ENCODE results near the gene PRDX5.

Gene PRDX5

GRCh38 chr11:64303109-64304031 is 14.6 kb upstream of the PRDX5 start:
- H3K4me3 ChIP-seq (ENCODE audit: low read depth, low read length, poor library complexity, severe bottlenecking): peak overlapping the region; percentile 77
- peaks cover 9% of the 10 kb centered on the region; the same call in 1 of the 2 replicates for H3K36me3 ChIP-seq (ENCODE audit: insufficient read depth, low read length)
- H2AFZ ChIP-seq (ENCODE audit: low read length): no peak overlapping the region
- peaks cover 10% of the 10 kb centered on the region for H3K79me2 ChIP-seq (ENCODE audit: insufficient read depth, low read length)
- H3K9me3 ChIP-seq (ENCODE audit: low read length): no peaks in the 10 kb centered on the region
- no peak overlapping the region; the same call in 1 of the 2 replicates for H3K9ac ChIP-seq (ENCODE audit: low read length)
- peaks cover 27% of the 10 kb centered on the region for H3K4me1 ChIP-seq (ENCODE audit: insufficient read depth, low read length, severe bottlenecking)
- H3K4me2 ChIP-seq (ENCODE audit: low read length): peak overlapping the region; percentile 82
- no peaks in the 10 kb centered on the region for H4K20me1 ChIP-seq (ENCODE audit: insufficient read depth, low read length)
- TF ChIP-seq EZH2 (IDR thresholded peaks at IDR 0.05; ENCODE audit: borderline replicate concordance, low read length) (no peak), CTCF (IDR thresholded peaks at IDR 0.05; ENCODE audit: low read length) (no peak)
- H3K9me2 ChIP-seq (ENCODE audit: low read depth, low read length): no peaks in the 10 kb centered on the region
- H3F3A ChIP-seq (ENCODE audit: insufficient read depth, low read length): no peaks in the 10 kb centered on the region
- no peaks in the 10 kb centered on the region; the same call in 1 of the 2 replicates for H3K27me3 ChIP-seq (ENCODE audit: insufficient read depth, low read length)
- no peak overlapping the region for H3K27ac ChIP-seq (ENCODE audit: low read depth, low read length, poor library complexity, severe bottlenecking)

GRCh38 chr11:64304032-64304315 is 13.9 kb upstream of the PRDX5 start:
- no peak overlapping the region for H3K27ac ChIP-seq (ENCODE audit: low read depth, low read length, poor library complexity, severe bottlenecking)
- peaks cover 10% of the 10 kb centered on the region for H3K79me2 ChIP-seq (ENCODE audit: insufficient read depth, low read length)
- no peaks in the 10 kb centered on the region for H4K20me1 ChIP-seq (ENCODE audit: insufficient read depth, low read length)
- peaks cover 9% of the 10 kb centered on the region; the same call in 1 of the 2 replicates for H3K36me3 ChIP-seq (ENCODE audit: insufficient read depth, low read length)
- no peaks in the 10 kb centered on the region for H3K9me2 ChIP-seq (ENCODE audit: low read depth, low read length)
- H2AFZ ChIP-seq (ENCODE audit: low read length): no peak overlapping the region
- peak overlapping the region; percentile 82 for H3K4me2 ChIP-seq (ENCODE audit: low read length)
- TF ChIP-seq EZH2 (IDR thresholded peaks at IDR 0.05; ENCODE audit: borderline replicate concordance, low read length): no peak
- no peak for TF ChIP-seq CTCF (IDR thresholded peaks at IDR 0.05; ENCODE audit: low read length)
- peak overlapping the region; percentile 95; the same call in 1 of the 2 replicates for H3K9ac ChIP-seq (ENCODE audit: low read length)
- no peaks in the 10 kb centered on the region; the same call in 1 of the 2 replicates for H3K27me3 ChIP-seq (ENCODE audit: insufficient read depth, low read length)
- peak overlapping the region; percentile 77 for H3K4me3 ChIP-seq (ENCODE audit: low read depth, low read length, poor library complexity, severe bottlenecking)
- H3F3A ChIP-seq (ENCODE audit: insufficient read depth, low read length): no peaks in the 10 kb centered on the region
- H3K9me3 ChIP-seq (ENCODE audit: low read length): no peaks in the 10 kb centered on the region
- peaks cover 27% of the 10 kb centered on the region for H3K4me1 ChIP-seq (ENCODE audit: insufficient read depth, low read length, severe bottlenecking)

- Histone ChIP-seq H3K27ac (ENCODE audit: low read depth, low read length, poor library complexity, severe bottlenecking) (peak overlapping the region; percentile 95), H3K79me2 (ENCODE audit: insufficient read depth, low read length) (peaks cover 10% of the 10 kb centered on the region), H3K4me3 (ENCODE audit: low read depth, low read length, poor library complexity, severe bottlenecking) (peak overlapping the region; percentile 77), H3F3A (ENCODE audit: insufficient read depth, low read length) (no peaks in the 10 kb centered on the region), H3K36me3 (ENCODE audit: insufficient read depth, low read length) (peaks cover 9% of the 10 kb centered on the region; the same call in 1 of the 2 replicates), H3K4me1 (ENCODE audit: insufficient read depth, low read length, severe bottlenecking) (peaks cover 27% of the 10 kb centered on the region), H3K27me3 (ENCODE audit: insufficient read depth, low read length) (no peaks in the 10 kb centered on the region; the same call in 1 of the 2 replicates), H3K4me2 (ENCODE audit: low read length) (peak overlapping the region; percentile 82), H2AFZ (ENCODE audit: low read length) (no peak overlapping the region), H4K20me1 (ENCODE audit: insufficient read depth, low read length) (no peaks in the 10 kb centered on the region), H3K9ac (ENCODE audit: low read length) (peak overlapping the region; percentile 95), H3K9me3 (ENCODE audit: low read length) (no peaks in the 10 kb centered on the region), H3K9me2 (ENCODE audit: low read depth, low read length) (no peaks in the 10 kb centered on the region)
- TF ChIP-seq CTCF (IDR thresholded peaks at IDR 0.05; ENCODE audit: low read length) (peak; percentile 98), EZH2 (IDR thresholded peaks at IDR 0.05; ENCODE audit: borderline replicate concordance, low read length) (no peak)
Measured at GRCh38 chr11:64304316-64305072, 13.4 kb upstream of the PRDX5 start.

Data from OCI-LY1 (cell line).